Neutrophil (primary cell): ENCODE results near the gene CNTNAP2.
"Not testable (repeated sequence)": the region's sequence is repeated elsewhere in the genome, so short reads cannot be mapped to it uniquely, and the experiment has no call there.

ENCODE experiments used
- H3K27ac ChIP-seq: fragments of 200-600 bp; sonication (generic); 2 replicates; pipeline ENCODE4 v1.5.1; 2016; ENCODE audit warnings: mild to moderate bottlenecking, moderate library complexity
- H3K27me3 ChIP-seq: fragments of 200-600 bp; sonication (generic); 2 replicates; pipeline ENCODE4 v1.6.0; 2016; ENCODE audit warnings: mild to moderate bottlenecking
- H3K36me3 ChIP-seq: fragments of 200-600 bp; sonication (generic); 2 replicates; pipeline ENCODE4 v1.5.1; 2017
- H3K4me1 ChIP-seq, 2 experiments: fragments of 200-600 bp in 1 of 2; sonication (generic) in 1 of 2; 1 replicate in 1 of 2; 2 replicates in 1 of 2; pipeline versions ENCODE4 v1.5.1 to v1.6.1; 2013 to 2016; ENCODE audit warnings: low read depth in 1 of 2, low read length in 1 of 2, mild to moderate bottlenecking in 1 of 2, moderate library complexity in 1 of 2; ENCODE audit not compliant: control insufficient read depth in 1 of 2, insufficient read depth in 1 of 2
- H3K4me3 ChIP-seq, 2 experiments: fragments of 200-600 bp in 1 of 2; sonication (generic) in 1 of 2; 1 replicate in 1 of 2; 2 replicates in 1 of 2; pipeline ENCODE4 v1.5.1; 2013 to 2016; ENCODE audit warnings: low read depth in 1 of 2, low read length in 1 of 2, mild to moderate bottlenecking in 1 of 2, moderate library complexity in 1 of 2
- H3K9me3 ChIP-seq: fragments of 200-600 bp; sonication (generic); 2 replicates; pipeline ENCODE4 v1.5.1; 2016
- TF ChIP-seq, protein P1 (sequence below): fragments of 200-600 bp; sonication (generic); IDR thresholded peaks from 2 replicates; pipeline ENCODE4 v1.5.1; 2016; ENCODE audit warnings: antibody characterized with exemption

Gene CNTNAP2

DNA sequence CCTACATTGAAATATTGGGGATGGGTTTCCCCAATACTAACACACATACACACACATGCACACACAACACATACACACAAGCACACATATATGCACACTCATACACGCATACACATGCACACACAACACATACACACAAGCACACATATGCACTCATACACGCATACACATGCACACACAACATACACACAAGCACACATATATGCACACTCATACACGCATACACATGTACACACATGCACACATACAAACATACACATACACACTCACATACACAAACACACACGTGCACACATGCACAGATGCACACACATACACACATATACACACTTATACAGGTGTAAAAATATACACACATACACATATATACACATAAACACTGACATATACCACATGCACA is 2346.6 kb downstream of the CNTNAP2 start:
- TF ChIP-seq, protein P1, sequence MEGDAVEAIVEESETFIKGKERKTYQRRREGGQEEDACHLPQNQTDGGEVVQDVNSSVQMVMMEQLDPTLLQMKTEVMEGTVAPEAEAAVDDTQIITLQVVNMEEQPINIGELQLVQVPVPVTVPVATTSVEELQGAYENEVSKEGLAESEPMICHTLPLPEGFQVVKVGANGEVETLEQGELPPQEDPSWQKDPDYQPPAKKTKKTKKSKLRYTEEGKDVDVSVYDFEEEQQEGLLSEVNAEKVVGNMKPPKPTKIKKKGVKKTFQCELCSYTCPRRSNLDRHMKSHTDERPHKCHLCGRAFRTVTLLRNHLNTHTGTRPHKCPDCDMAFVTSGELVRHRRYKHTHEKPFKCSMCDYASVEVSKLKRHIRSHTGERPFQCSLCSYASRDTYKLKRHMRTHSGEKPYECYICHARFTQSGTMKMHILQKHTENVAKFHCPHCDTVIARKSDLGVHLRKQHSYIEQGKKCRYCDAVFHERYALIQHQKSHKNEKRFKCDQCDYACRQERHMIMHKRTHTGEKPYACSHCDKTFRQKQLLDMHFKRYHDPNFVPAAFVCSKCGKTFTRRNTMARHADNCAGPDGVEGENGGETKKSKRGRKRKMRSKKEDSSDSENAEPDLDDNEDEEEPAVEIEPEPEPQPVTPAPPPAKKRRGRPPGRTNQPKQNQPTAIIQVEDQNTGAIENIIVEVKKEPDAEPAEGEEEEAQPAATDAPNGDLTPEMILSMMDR, result no peak
- H3K27ac ChIP-seq, result no peak overlapping the region
- H3K36me3 ChIP-seq, result no peaks in the 10 kb centered on the region
- H3K27me3 ChIP-seq, result no peaks in the 10 kb centered on the region
- no peaks in the 10 kb centered on the region for H3K4me1 ChIP-seq
- no peaks in the 10 kb centered on the region for H3K9me3 ChIP-seq
- no peak overlapping the region for H3K4me3 ChIP-seq

DNA sequence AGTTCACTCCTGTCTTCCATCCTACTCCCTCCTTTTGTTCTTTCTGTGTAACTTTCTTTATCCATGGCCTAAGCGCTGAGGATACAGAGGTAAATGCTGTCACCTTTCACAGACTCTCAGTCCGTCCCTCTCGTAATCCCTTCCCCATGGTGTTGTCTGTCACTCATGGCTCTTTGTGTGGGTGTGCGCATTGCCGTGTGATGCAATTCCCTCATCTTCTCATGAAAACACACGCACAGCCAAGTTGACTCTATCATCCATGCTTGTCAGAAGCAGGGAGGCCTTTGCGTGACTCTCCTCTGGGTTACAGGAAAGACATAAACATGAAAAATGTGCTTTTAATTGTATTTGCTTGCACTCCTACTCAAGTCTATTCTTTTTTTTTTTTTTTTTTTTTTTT is 2348.3 kb downstream of the CNTNAP2 start:
- no peak overlapping the region for H3K4me3 ChIP-seq
- no peaks in the 10 kb centered on the region for H3K27me3 ChIP-seq
- no peaks in the 10 kb centered on the region for H3K4me1 ChIP-seq
- H3K36me3 ChIP-seq, result no peaks in the 10 kb centered on the region
- no peak overlapping the region for H3K27ac ChIP-seq
- no peaks in the 10 kb centered on the region for H3K9me3 ChIP-seq
- TF ChIP-seq, protein P1, result no peak

DNA sequence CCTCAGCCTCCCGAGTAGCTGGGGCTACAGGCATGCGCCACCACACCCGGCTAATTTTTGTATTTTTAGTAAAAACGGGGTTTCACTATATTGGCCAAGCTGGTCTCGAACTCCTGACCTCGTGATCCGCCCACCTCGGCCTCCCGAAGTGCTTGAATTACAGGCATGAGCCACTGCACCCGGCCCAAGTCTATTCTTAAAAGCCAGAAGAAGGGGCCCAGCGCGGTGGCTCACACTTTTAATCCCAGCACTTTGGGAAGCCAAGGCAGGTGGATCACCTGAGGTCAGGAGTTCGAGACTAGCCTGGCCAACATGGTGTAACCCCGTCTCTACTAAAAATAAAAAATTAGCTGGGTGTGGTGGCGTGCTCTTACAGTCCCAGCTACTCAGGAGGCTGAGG is 2348.8 kb downstream of the CNTNAP2 start:
- not testable (repeated sequence) for H3K27ac ChIP-seq, H3K36me3 ChIP-seq, H3K9me3 ChIP-seq, H3K4me3 ChIP-seq, H3K27me3 ChIP-seq, H3K4me1 ChIP-seq

DNA sequence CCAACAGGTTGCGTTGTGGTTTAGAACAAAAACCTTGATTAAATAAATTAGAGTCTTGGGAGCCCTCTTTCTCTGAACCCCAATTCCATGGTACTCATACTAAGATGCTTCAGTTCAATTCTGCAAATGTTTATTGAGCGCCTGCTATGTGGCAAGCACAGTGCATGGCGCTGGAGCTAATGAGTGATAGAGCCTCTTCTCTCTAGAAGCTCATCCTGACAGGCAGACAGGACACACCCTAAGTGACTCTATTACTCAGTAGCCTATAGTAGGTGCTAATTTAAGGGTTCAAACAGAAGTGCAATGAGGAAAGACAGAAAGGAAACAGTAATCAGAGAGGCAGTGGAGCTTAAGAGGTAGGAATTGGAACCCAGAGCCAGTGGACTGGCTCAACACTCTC is 2349.5 kb downstream of the CNTNAP2 start:
- no peaks in the 10 kb centered on the region for H3K9me3 ChIP-seq
- H3K4me1 ChIP-seq, result no peaks in the 10 kb centered on the region
- no peak overlapping the region for H3K27ac ChIP-seq
- no peaks in the 10 kb centered on the region for H3K27me3 ChIP-seq
- TF ChIP-seq, protein P1, result no peak
- H3K36me3 ChIP-seq, result no peaks in the 10 kb centered on the region
- H3K4me3 ChIP-seq, result no peak overlapping the region

DNA sequence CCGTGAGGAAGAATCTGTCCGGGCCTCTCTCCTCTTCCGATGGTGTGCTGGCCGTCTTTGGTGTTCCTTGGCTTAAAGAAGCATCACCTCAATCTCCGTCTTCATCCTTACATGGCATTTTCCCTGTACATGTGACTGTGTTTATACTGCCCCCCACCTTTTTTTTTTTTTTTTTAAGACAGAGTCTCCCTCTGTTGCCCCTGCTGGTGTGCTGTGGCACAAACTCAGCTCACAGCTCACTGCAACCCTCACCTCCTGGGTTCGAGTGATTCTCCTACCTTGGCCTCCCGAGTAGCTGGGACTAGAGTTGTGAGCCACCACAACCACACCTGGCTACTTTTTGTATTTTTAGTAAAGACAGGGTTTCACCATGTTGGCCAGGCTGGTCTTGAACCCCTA is 2352.1 kb downstream of the CNTNAP2 start:
- H3K4me3 ChIP-seq, result no peak overlapping the region
- TF ChIP-seq, protein P1, result no peak

More for the DNA sequence above, 2352.1 kb downstream of the CNTNAP2 start:
- Histone ChIP-seq H3K9me3 (no peaks in the 10 kb centered on the region), H3K27ac (no peak overlapping the region), H3K36me3 (no peaks in the 10 kb centered on the region), H3K4me1 (no peaks in the 10 kb centered on the region), H3K27me3 (no peaks in the 10 kb centered on the region)
